HG03558 (cell line): ENCODE data around the gene NOL4L.

Source experiments
- ATAC-seq: cut with Tn5 transposase; IDR thresholded peaks from one replicate; pipeline ENCODE4 v1.9.1; 2021; ENCODE audit warnings: moderate number of reproducible peaks; ENCODE audit not compliant: unreplicated experiment; ENCODE audit errors: extremely low read depth

NOL4L gene

GRCh38 chr20:32462900-32463641 lies 122.1 kb downstream of the NOL4L start:
- no peak for ATAC-seq

- no peak for ATAC-seq
Measured at GRCh38 chr20:32461836-32462600, 123.1 kb downstream of the NOL4L start.

GRCh38 chr20:32460683-32461320 lies 124.3 kb downstream of the NOL4L start:
- no peak for ATAC-seq

GRCh38 chr20:32460231-32460630 lies 124.9 kb downstream of the NOL4L start:
- ATAC-seq: no peak

- ATAC-seq: no peak
Measured at GRCh38 chr20:32458837-32459220, 126.3 kb downstream of the NOL4L start.

GRCh38 chr20:32458061-32458836 lies 126.9 kb downstream of the NOL4L start:
- ATAC-seq: no peak

DNA sequence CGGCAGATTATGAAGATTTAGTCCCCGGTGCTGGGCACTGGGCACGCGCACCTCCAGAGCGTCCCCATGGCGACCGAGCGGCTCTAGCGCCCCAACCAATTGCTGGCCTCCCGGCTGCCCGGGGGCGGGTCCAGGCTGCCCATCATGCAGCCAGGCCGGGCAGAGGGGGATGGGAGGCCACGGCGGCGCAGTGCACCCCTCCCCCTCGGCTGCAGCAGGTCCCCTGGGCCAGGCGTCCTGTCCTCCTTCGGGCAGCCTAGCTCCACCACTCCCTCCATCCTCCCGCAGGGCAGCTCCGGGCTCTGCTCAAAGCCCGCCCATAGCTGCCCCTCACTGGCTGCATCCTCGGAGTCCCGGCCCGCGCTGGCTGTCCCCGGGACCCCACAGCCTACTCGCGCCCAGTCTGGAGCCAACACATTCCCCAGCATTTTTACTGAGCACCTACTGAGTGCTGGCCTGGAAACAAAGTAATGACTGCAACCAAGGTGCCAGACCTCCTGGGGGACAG lies 127.6 kb downstream of the NOL4L start:
- no peak for ATAC-seq

DNA sequence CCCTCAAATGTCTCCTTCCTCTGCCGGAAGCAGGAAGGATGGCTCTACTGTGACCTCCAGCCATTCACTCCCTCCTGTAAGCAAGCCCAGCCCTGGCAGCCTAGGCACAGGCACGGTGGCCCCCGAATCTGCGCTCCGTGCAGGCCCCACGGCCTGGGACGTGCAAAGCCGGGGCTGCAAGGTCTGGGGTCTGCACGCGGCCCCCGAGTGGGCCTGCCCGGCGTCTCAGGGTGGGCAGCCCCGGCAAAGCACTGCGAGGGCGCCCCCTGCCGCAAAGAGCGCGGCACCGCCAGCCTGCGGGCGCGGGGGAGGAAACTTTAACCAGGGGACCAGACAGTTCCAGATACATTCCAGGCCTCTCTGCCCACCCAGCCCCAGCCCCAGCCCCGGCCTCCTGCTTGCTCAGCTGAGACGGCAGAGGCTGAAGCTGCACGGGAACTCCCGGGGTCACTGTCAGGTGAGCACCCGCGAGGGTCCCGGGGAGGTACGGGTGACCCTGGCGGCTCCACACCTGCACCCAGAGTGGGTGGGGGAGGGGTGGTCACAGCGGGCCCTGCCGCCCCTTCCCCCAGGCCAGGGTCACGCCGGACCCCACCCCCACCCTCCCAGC lies 128.2 kb downstream of the NOL4L start:
- ATAC-seq: no peak

DNA sequence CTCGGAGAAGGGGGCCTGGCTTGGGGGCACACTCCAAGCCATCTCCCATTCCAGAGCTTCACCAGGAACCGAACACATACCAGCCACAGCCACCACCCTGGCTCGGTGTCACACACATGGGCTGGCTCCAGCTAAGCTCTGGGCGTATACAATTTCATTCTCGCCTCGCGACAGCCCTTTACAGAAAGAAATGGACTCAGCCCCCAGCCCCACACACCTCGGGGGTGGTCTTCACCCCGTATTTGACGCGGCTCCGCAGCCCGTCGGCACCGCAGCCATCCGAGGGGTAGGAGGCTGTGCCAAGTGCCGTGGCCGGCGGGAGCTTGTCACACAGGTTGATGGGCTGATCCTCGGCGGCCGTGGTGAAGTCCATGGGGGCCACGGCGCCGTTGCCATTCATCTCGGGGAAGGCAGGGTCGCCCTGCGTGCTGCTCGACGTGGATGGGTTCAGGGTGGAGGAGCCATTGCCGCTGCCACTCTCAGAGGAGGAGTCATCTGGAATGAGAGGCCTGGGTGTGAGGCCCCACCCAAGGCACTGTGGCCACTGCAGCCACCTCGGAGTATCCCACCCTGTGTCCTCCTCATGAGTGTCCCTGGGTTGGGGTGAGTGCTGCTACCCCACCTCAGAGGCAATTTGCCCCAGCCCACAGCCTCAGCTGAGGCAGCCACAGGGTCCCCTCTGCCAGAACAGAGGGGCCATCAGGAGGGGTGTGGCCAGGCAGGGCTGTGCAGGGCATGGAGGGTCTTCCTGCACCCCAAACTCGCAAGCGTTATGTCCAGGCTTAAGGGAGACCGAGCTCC lies 129.0 kb downstream of the NOL4L start:
- ATAC-seq: no peak

- no peak for ATAC-seq
Measured at GRCh38 chr20:32455171-32455900, 129.8 kb downstream of the NOL4L start.

GRCh38 chr20:32454164-32455145 lies 130.7 kb downstream of the NOL4L start:
- no peak for ATAC-seq

- ATAC-seq: no peak
Measured at GRCh38 chr20:32453467-32454163, 131.5 kb downstream of the NOL4L start.

DNA sequence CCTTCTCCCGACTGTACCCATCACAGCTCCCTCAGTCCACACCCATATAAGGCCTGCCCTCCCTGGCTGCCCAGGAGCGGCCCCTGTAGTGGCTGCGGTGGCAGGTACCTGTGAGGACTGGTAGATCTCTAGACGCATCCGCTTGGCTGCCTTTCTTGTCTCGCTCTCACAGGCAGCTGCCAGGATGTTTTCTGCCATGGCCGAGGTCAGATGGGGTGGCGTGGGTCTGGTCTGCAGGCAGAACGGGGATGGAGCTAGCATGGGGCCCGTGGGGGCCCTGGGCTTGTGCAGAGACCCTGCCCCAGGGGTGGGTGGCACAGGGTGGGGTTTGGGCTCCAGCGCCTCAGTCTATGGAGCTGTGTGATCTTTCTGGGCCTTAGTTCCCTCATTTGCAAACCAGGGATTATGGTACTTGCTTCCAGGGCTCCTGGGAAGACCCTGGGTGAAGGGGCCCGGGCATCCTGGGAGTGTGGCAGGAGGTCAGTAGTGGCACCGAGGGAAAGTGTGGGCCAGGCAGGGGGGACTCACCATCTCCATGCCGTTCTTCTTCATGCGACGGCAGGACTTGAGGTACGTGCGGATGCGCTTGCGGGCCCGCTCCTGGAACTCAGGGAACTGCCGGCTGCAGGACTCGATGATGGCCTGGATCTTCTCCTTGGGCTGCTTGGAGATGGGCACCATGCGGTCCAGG lies 132.2 kb downstream of the NOL4L start:
- no peak for ATAC-seq

DNA sequence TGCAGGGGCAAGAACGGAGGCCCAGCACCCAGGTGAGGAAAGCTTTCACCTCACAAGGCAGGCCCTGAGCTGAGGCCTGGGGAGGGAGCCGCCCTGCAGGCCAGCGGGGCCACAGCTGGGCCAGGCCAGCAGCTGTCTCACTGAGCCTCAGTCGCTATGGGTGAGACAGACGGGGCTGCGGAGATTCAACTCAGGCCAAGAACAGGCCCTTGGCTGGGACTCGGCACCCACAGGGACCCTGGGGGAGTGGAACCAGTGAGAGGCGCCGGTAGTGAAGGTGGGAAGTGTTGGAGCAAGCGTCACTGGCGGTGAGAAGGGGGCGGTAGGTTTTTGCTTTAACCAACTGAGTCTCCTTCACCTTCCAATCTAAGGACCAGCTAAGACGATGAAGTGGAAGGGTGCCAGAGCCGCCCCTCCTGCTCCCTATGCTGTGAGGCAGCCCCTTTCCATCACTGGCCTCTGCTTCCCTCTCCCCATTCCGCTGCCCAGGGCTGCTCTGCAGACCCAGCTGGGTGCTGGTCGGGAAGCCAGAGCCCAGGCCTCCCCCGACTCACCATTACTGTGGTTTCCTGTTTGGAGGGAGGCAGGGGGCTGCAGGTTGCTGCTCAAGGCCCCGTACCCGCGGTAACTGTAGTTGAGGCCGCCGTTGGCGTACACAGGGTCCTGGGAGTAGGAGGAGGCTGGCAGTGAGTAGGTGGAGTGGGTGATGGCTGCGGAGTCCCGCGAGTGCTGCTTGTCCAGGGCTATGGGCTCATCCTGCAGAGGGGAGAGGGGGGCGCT lies 133.3 kb downstream of the NOL4L start:
- no peak for ATAC-seq

- ATAC-seq: no peak
Measured at GRCh38 chr20:32451340-32451681, 133.8 kb downstream of the NOL4L start.
